Suppressor macrophage treated with lipopolysaccharide for 1 hour (primary cell): Measurements from ENCODE around the gene MAP2K4.
"Not testable (repeated sequence)": the region's sequence is repeated elsewhere in the genome, so short reads cannot be mapped to it uniquely, and the experiment has no call there.

ENCODE experiments used
- DNase-seq, 3 donors: peaks; one replicate each; pipeline ENCODE4 v3.0.0-alpha.2; 2020 to 2022

MAP2K4 gene

DNA sequence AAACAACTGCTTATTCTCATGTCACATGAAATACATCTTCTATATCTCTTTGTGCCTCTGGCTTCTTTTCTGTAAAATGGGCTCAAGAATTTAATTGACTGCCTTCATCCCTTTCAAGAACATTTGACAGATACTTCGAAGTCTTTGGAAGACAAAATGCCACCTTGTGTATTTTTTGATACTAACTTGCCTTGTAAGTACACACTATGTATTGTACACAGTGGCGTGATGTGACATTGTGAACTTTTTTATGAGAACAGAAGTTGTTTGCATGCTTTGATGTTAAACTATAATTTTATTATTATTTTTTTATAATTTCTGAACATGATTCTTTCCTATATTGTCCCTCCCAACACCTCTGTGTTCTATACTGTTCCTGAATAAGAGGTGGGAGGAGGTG lies 73.7 kb downstream of the MAP2K4 start:
- DNase-seq, result no peak

DNA sequence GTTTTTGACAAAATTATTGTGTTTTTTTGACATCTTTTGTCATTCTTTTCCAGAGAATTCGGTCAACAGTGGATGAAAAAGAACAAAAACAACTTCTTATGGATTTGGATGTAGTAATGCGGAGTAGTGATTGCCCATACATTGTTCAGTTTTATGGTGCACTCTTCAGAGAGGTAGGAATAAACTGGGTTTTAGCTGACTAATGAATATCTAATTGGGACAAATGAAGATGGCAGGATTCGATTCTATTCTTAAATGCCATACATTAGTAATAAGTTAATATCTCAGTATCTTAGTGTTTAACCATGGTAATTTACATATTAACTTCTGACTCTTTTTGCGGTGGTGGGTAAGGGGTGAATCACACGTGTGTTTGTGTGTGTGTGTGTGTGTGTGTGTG lies 74.8 kb downstream of the MAP2K4 start:
- DNase-seq, result no peak

DNA sequence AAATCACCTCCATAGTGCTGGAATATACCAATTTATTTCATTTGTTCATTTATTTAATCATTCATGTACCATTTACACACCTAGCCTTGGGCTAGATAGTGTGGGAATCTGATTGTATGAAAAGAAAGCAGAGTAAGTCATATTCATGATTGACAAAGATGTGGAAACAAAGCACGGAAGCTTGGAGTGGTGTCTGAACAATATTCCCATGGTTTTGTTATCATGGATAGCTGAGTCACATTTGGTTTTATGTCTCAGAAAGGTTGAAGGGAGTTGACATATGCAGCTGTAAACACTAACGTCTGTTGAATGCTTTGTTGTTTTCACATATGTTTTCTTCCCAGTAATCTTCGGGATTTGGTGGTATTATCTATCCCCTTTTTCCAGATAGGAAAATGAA lies 76.6 kb downstream of the MAP2K4 start:
- DNase-seq, result no peak

DNA sequence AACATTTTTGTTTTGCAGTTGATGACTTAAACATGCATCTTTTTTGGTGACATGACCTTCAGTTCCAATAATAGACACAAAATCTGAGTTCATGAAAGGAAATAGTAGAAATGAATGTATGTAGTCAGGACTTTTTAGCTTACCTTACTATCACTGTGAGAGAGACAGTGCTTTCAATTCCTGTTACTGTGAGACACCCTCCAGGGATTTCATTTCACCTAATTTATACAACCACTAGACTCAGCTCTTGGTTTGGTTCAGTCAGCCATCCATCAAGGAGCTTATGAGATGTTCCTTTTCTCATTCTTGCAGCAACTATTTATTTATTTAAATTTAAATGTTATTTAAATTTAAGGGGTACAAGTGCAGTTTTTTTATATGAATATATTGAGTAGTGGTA lies 77.9 kb downstream of the MAP2K4 start:
- no peak for DNase-seq

DNA sequence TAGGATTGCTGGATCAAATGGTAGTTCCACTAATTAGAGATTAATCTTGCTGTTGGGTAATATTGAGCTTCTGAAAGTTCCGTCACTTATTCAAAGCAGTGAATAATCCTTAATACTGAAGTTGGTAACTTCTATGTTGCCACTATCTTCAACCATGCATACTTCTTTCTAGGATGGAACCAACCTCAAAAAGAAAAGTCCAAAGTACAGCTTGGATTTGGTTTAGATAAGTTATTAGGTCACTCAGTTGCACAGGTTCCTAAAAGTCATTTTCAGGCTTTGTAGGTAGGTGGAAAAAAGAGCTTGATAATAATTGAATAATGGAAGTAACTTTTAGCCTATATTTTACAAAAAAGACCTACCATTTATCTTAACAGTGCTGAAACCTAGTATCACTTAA lies 78.7 kb downstream of the MAP2K4 start:
- DNase-seq, result no peak

DNA sequence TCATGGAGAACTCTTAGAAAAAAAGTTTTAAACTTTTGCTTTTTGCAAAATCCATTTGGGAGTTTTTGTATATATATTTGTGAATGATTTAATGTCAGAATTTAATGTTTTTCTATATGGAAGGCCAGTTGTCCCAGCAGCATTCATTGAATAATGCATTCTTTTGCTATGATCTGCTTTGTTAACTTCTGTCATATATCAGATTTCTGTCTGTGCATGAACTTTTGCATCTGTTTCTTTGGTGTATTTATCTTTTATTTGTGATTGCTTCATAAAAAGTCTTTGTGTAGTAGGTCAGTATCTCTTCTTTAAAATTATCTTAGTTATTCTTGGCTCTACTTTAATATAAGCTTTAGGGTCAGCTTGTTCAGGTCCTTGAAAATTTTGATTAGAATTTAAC lies 84.2 kb downstream of the MAP2K4 start:
- no peak for DNase-seq

DNA sequence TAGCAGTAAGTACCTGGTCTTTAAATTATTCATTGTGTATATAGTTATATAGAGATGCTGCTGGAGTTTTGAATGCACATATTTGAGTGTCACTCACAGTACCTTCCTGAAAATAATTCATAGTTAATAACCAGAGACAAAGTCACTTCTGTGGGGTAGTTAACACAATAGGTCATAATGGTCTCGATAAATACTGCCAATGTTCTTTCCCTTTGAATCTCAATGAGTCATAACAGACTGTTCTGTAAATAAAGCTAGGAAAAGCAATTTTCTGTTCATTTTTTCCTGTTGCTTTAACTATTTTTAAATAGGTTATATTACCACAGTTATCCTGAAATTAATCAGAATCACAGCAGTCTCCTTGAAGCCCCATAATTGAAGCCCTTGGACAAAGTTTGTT lies 87.2 kb downstream of the MAP2K4 start:
- no peak for DNase-seq

DNA sequence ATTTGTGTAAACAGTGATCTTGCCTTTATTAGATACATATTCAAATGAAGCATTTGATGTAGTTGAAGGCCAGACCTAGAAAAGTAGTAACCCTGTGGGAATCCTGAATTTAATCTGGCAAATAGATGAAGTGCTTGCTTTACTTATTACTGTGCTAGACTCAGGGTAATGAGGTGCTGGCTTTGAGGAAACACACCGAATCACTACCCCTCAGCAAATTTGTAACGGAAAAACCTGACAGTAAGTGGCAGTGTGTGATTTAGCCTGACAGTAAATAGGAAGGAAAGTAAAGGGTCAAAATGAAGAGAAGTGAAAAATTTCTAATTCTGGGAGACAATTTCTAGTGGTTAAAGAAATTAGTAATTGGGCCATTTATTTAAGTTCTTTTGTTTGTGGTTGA lies 90.2 kb downstream of the MAP2K4 start:
- DNase-seq, result no peak

DNA sequence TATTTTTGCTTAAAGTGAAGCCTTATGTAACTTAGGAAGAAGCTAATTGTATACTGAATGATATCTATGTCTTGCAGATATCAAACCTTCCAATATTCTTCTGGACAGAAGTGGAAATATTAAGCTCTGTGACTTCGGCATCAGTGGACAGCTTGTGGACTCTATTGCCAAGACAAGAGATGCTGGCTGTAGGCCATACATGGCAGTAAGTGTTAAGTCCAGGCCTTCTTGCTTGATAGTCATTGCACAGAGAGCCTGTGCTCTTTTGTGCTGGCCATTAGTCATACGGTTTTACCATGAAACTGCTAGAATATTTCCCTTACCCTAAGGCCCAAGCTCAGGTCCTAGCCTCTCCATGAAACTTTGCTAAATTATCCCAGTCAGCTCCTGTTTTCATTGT lies 92.5 kb downstream of the MAP2K4 start:
- no peak for DNase-seq

DNA sequence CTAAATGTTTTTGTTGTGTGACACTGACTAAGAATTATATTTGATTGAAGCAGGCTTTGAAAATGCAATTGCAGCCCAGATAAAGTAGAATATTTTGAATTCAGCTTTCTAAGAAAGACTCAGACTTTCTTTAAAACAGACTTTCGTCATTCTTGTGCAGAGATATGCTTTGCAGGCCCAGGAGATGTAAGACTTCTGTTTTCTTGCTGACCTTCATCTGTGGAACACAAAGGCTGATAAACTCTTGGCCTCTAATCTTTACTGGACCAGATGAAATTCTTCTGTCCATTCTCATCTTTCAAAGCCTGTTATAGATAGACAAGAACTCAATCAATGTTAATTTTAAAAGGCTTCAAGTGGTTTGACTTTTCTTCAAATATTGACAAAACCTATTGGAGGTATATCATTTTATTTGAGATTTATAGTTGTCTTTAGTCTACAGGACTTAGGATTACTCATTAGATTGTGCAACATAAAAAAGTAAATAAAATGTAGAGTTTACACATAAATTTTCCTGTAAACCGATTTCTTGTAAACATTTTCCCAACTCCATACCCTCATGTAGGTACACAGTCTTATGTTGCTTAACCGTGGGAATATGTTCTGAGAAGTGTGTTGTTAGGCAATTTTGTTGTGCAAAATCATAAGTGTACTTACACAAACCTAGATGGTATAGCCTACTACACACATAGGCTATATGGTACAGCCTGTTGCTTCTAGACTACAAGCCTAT lies 94.2 kb downstream of the MAP2K4 start:
- DNase-seq, result no peak

DNA sequence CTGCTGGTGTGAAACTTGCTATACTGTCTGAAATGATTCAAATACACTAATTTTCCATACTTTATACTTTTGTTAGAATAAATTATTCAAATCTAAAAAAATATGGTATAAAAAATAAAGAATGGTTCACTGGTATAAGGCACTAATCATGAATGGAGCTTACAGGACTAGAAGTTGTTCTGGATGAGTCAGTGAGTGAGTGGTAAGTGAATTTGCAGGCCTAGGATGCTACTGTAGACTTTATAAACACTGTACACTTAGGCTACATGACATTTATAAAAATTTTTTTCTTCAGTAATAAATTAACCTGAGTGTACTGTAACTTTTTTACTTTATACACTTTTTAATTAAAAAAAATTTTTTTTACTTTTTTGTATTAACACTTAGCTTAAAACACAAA lies 95.5 kb downstream of the MAP2K4 start:
- no peak for DNase-seq

DNA sequence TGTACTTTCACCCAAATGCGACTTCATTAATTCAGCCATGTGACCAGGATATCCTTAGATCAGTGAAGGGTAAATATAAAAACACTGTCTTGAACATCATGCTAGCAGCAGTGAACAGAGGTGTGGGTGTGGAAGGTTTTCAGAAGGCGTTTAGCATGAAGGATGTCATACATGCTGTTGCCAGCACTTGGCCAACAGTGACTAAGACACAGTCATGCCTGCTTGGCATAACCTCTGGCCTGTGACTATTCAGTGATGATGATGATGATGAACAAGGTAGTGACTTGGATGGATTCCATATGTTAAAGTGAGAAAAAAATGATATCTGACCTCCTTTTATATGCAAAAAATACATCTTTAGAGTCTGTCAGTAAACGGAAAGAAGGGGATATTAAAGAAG lies 97.9 kb downstream of the MAP2K4 start:
- no peak for DNase-seq

DNA sequence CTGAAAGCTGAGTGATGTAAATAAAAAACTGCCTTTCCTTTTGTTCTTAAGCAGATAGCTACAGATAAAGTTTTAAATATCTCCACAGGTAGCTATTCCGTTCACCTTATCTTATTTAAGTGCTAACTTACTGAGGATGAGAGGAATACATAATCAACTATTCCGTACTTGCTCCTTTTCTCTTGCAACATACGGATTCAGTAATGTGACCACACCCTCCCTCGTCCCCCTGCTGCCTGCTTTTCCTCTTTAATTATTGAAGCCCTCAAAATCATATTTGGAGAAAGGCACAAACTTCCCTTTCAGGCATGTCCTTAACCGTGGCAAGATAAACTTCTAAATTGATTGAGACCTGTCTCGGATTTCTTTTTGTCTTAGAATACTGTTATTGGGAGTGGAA lies 101.4 kb downstream of the MAP2K4 start:
- no peak for DNase-seq

DNA sequence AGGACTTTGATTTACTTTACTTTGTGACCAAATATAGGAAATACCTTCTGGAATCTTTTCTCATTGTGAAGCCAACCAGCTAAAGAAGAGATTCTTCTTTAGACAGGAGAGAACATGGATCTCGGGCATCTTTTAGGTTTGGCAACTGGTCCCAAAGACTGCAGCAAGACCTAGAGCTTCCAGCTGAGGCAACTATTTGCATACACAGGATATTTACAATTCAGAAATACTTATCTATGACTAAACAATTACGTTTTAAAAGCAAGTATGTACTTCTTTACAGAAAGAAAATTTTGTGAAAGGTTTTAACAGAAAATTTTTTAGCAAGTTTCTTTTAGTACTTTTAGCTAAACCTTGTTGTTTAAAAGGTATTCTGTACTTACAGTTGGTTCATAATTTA lies 106.5 kb downstream of the MAP2K4 start:
- DNase-seq, result no peak

DNA sequence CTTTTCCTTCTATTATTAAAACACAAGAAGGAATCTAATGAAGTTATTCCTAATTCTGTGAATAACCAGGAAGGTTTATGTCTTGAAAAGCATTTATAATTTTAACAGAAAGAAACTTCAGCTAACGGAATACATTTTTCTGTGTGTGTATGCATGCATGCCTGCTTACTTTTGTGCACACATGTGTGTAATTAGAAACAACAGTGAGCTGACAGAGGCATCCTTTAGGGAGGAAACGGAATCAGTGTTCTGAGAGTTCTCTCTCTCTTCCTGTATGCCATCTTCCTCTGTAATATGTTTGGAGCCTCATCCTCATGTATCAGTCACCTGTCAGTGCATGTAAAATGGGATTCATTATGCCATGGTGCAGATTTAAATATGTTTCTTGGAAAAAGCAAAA lies 107.0 kb downstream of the MAP2K4 start:
- no peak for DNase-seq

DNA sequence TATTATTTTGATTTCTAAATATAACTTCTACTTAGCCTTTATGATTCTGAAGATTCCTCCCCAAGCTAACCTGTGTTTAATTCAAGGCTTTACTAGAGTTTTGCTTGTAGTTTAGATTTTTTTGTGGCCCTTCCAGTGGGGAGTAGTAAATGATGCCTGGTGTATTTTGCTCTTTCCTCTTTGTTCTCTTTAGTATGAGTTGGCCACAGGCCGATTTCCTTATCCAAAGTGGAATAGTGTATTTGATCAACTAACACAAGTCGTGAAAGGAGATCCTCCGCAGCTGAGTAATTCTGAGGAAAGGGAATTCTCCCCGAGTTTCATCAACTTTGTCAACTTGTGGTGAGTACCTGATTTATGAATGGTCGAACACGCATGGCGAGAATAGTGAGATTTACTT lies 108.3 kb downstream of the MAP2K4 start:
- no peak for DNase-seq

DNA sequence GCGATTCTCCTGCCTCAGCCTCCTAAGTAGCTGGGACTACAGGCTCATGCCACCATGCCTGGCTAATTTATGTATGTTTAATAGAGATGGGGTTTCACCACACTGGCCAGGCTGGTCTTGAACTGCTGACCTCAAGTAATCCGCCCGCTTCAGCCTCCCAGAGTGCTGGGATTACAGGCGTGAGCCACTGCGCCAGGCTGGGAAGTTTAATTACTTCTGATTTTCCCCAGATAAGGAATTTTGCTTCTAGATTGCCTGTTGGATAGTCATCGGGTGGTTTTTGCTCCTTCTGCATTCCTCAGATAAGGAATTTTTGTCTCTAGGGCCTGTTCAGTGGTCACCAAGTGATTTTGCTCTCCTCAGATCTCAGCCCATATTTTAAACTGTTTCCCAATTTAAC lies 112.5 kb downstream of the MAP2K4 start:
- no peak for DNase-seq

DNA sequence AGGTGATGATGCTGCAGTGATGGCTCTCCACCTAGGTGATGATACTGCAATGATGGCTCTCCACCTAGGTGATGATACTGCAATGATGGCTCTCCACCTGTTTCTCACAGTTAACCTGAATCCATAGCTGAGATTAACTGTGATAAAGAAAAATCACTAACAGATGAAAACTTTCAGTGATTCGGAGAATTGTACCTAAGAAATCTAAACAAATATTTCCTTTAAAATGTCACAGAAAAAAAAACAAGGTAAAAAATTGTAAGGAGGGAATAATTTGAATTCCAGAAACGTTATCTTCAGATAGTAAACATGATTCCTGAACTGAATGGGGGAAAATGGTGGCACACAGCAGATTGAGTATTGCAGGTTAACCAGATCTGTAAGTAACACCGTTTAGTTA lies 113.4 kb downstream of the MAP2K4 start:
- DNase-seq, result no peak

DNA sequence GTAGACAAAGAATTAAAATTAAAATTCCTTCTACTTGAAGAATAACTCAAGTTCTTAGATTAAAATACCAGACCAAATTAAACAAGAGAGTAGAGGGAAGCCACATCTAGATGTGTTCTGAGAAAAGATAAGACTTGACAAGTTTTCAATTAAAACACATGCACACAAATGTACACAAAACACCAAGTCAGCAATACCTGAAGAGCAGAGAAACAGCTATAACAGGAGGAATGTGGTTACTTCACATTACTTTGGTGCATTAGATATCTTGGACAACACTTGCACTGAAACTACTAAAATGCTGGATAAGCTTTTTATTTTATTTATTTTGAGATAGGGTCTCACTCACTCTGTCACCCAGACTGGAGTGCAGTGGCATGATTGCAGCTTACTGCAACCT lies 113.9 kb downstream of the MAP2K4 start:
- DNase-seq, result no peak

DNA sequence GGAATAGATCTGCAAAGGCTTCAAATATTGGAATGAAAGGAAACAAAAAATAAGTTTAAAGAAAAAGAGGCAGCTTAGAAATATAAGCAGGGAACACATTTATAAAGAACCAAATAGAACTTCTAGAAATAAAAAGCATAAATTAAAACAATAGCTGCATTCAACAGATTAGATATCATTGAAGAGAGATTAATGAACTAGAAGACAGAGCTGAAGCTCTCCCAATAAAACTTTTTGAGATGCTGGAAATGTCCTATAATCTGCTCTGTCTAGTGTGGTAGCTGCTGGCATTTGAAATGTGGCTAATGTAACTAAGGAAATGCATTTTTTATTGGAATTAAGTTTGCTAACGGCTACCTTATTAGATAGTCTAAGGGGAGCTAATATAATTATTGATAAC lies 115.6 kb downstream of the MAP2K4 start:
- no peak for DNase-seq

DNA sequence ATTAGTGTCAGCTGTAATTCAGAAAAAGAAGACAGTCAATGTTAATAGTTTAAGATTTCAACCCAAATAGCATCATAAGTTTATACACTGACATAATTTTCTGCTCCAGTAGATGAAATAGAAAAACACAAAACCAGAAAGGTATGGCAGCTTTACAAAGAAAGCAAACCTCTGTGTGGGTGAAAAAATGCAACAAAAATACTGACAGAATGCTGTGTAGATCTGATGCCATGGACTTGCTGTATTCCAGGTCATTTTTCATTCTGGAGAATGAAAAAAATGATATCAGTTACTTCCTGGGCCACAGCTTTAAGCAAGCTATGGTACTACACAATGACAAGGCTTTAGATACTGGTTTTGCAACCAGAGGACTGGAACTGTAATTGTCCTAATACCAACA lies 116.0 kb downstream of the MAP2K4 start:
- DNase-seq, result no peak

DNA sequence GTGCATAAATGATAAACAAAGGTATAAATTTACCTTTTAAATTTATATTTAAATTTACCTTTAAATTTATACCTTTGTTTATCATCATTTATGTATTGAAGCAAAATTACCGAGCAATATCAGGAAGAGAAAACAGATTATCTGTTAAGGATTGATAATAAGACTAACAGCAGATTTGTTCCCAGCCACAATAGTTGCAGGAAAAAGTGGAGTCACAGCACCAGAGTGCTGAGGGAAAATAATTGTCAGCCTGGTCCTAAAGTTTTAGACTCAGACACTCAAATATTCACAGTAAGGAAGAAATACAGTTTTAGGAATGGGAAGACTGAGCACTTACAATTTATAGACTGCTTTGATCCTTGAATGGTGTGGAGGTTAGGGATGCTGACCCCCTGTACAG lies 117.2 kb downstream of the MAP2K4 start:
- DNase-seq, result no peak

DNA sequence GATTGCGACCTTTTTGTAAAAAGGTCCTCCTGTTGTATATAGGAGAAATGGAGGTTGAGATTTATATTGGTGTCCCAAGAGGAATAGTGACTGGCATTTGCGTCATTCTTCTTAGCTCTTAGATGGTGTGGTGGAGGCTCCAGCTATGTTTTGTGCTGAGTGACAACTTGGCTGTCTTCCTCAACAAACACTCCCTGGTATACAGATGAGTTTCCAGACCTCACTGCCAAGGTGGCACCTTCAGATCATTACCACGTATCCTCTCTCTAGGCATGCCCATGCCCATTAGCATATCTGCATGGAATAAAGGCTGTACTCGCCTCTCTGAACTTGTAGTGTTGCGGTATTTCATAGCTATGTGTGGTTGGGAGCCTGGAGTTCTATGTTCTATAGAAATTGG lies 120.0 kb downstream of the MAP2K4 start:
- DNase-seq, result no peak

DNA sequence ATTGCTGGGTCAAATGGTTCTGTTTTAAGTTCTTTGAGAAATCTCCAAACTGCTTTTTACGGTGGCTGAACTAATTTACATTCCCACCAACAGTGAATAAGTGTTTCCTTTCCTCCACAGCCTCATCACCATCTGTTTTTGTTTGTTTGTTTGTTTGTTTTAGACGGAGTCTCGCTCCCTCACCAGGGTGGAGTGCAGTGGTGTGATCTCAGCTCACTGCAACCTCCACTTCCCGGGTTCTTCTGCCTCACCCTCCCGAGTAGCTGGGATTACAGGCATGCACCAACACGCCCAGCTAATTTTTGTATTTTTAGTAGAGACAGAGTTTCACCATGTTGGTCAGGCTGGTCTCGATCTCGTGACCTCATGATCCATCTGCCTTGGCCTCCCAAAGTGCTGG lies 141.5 kb downstream of the MAP2K4 start:
- DNase-seq, result not testable (repeated sequence)

DNA sequence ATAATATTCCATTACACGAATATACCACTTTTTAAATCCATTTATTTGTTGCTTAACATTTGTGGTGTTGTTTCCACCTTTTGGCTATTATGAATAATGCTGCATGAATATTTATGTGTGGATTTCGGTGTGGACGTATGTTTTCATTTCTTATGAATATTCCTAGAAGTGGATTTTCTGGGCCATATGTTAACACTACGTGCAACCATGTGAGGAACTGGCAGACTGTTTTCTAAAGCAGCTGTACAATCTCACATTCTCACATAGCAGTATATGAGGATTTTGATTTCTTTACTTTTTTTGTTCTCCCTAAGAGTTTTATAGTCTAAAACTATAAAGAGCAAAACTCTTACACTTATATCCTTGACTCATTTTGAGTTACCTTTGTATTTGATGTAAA lies 143.4 kb downstream of the MAP2K4 start:
- no peak for DNase-seq
